Muscle layer of duodenum (tissue), 2 donors: ENCODE results near the gene FRYL.

ENCODE experiments used
- H3K27ac ChIP-seq: one replicate; pipeline ENCODE4 v1.7.0; 2013; ENCODE audit warnings: mild to moderate bottlenecking, low read length
- H3K27me3 ChIP-seq: one replicate; pipeline ENCODE4 v1.7.0; 2013; ENCODE audit warnings: low read depth, mild to moderate bottlenecking, control low read depth, low read length
- H3K36me3 ChIP-seq, 2 donors: one replicate each; pipeline ENCODE4 v1.7.0; 2013; ENCODE audit warnings: low read length in 2 of 2, control low read depth in 1 of 2, mild to moderate bottlenecking in 1 of 2; ENCODE audit not compliant: insufficient read depth in 2 of 2, control insufficient read depth in 1 of 2
- H3K4me1 ChIP-seq, 2 donors: one replicate each; pipeline ENCODE4 v1.7.0; 2013; ENCODE audit warnings: low read length in 2 of 2, mild to moderate bottlenecking in 2 of 2, control low read depth in 1 of 2, moderate library complexity in 1 of 2; ENCODE audit not compliant: insufficient read depth in 2 of 2, control insufficient read depth in 1 of 2
- H3K4me3 ChIP-seq, 2 donors: one replicate each; pipeline ENCODE4 v1.7.0; 2013; ENCODE audit warnings: low read length in 2 of 2, low read depth in 1 of 2, mild to moderate bottlenecking in 1 of 2
- H3K9me3 ChIP-seq, 2 donors: one replicate each; pipeline ENCODE4 v1.7.0; 2013; ENCODE audit warnings: low read length in 2 of 2, control low read depth in 1 of 2, mild to moderate bottlenecking in 1 of 2; ENCODE audit not compliant: control insufficient read depth in 1 of 2
- donor health status: healthy.

Gene FRYL

DNA sequence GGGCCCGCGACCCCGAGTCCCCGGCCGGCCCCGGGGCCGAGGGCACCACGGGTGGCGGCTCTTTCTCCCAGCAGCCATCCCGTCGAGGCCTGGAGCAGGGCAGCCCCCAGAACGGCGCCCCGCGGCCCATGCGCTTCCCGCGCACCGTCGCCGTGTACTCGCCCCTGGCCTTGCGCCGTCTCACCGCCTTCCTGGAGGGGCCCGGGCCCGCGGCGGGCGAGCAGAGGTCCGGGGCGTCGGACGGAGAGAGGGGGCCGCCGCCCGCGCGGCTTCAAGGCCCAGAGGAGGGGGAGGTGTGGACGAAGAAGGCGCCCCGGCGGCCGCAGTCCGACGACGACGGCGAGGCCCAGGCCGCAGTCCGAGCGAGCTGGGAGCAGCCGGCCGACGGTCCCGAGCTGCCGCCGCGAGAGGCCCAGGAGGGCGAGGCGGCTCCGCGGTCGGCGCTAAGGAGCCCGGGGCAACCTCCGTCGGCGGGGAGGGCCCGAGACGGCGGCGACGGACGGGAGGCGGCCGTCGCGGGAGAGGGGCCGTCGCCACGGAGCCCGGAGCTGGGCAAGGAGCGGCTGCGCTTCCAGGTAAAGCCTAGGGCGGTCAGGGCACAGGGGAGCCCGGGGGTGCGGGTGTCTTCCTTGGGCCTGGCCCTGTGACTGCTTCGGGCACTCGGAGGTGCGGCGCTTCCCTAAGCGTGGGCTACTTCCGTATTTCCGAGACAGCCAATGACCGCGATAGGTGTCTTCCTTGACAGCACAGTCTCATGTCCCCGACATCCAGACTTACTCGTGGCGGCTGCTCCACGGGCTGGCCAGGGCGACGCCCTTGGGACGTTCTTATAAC lies 289.2 kb downstream of the FRYL start:
- Histone ChIP-seq H3K36me3 (no peaks in the 10 kb centered on the region), H3K4me1 (peaks cover 0 to 7% of the 10 kb centered on the region in 2 donors), H3K9me3 (no peaks in the 10 kb centered on the region), H3K4me3 (peak overlapping the region in 1 of 2 donors; percentile 66), H3K27me3 (peaks cover 44% of the 10 kb centered on the region), H3K27ac (no peak overlapping the region)

DNA sequence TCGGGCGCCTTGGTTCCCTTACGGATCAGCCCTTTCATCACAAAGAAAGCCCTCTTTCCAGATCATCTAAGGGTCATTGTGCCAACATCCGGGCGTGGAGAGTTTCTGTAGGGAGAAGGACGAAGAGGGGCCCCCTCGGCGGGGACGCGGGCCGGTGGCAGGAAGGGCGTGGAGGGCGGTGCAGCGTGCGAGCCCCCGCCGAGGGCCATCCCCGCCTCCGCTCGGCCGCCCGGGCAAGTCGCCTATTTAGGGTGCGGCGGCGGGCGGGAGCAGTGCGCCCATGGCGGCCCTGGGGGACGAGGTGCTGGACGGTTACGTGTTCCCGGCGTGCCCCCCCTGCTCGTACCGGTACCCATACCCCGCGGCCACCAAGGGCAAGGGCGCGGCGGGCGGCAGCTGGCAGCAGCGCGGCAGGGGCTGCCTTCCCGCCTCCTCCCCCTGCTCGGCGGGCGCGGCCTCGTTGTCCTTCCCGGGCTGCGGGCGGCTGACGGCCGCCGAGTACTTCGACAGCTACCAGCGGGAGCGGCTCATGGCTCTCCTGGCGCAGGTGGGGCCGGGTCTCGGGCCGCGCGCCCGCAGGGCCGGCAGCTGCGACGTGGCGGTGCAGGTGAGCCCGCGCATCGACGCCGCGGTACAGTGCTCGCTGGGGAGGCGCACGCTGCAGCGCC lies 289.9 kb downstream of the FRYL start, which contains the start of gene ZAR1:
TSS of gene ZAR1 (plus strand) at position 241 of the 668 bp plus-strand sequence. CDS start at position 281, 40 bp downstream.
- Histone ChIP-seq H3K9me3 (no peaks in the 10 kb centered on the region), H3K36me3 (no peaks in the 10 kb centered on the region), H3K4me1 (peaks cover 0 to 7% of the 10 kb centered on the region in 2 donors), H3K4me3 (peak within 1 kb of the TSS in 1 of 2 donors; percentile 66), H3K27ac (no peak within 1 kb of the TSS), H3K27me3 (peaks cover 49% of the 10 kb centered on the region)

DNA sequence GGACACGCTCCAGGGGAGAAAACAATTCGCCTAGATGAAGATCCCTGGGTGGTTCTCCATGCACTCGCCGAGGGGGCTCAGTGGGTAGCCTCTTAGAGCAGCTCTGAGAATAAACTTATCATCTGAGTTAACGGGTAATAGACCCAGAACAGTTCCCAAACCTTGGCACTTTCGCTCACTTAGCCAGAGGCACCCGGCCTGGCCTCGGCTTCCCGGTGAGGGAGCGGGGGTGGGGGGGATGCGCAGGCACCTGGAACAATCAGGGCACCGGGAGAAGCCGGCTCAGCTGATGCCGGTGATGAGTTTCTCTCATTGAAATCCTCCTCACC lies 290.4 kb downstream of the FRYL start:
- H3K4me1 ChIP-seq, result peaks cover 0 to 7% of the 10 kb centered on the region in 2 donors
- no peaks in the 10 kb centered on the region for H3K36me3 ChIP-seq
- H3K9me3 ChIP-seq, result no peaks in the 10 kb centered on the region
- H3K27me3 ChIP-seq, result peaks cover 54% of the 10 kb centered on the region
- H3K4me3 ChIP-seq, result peak overlapping the region in 1 of 2 donors; percentile 66
- H3K27ac ChIP-seq, result no peak overlapping the region

DNA sequence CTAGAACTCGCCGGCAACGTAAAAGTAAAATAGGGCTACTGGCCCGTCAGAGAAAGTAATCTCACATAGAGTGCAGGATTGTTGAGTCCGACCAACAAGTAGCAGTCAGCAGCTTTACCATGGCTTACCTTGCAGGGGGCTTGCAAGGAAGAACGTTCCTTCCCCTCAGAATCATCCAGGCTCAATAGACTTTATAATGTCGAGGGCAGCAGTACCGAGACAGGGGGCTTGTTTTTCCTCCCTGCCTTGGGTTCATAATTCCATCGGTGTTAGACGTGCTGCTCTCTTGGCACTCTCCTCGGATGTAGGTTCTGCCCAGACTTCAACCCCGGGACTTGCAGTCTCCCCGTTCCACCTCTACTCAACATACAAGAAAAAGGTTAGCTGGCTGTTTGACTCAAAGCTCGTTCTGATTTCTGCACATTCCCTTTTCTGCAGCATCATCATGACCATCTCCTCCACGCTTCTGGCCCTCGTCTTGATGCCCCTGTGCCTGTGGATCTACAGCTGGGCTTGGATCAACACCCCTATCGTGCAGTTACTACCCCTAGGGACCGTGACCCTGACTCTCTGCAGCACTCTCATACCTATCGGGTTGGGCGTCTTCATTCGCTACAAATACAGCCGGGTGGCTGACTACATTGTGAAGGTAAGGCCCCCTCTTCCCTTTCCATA lies 295.4 kb downstream of the FRYL start:
- H3K9me3 ChIP-seq, result no peaks in the 10 kb centered on the region
- H3K4me3 ChIP-seq, result no peak overlapping the region
- peaks cover 65% of the 10 kb centered on the region for H3K27me3 ChIP-seq

DNA sequence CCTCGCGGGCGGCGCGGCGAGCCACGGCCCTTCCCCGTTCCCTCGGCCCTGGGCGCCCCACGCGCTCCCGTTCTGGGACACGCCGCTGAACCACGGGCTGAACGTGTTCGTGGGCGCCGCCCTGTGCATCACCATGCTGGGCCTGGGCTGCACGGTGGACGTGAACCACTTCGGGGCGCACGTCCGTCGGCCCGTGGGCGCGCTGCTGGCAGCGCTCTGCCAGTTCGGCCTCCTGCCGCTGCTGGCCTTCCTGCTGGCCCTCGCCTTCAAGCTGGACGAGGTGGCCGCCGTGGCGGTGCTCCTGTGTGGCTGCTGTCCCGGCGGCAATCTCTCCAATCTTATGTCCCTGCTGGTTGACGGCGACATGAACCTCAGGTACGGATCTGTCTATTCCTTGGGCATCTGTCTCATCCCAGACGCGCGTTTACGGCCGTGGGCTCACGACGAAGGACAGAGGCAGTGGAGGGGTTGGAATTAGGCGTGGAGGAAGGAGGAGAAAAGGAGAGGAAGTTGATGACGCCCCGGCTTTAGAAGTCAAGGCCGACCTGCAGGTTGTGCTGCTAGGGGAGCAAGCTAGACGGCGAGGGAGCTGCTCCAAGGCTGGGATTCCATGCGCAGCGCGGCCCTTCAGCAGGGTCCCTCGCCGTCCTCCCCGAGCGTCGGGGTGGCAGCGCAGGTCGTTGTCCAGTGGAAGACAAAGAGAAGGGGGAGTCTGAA lies 296.1 kb downstream of the FRYL start:
- Histone ChIP-seq H3K27ac (no peak overlapping the region), H3K27me3 (peaks cover 58% of the 10 kb centered on the region), H3K36me3 (no peaks in the 10 kb centered on the region), H3K4me3 (peak overlapping the region in 1 of 2 donors; percentile 41), H3K9me3 (no peaks in the 10 kb centered on the region), H3K4me1 (no peaks in the 10 kb centered on the region)

More for the DNA sequence above, 295.4 kb downstream of the FRYL start:
- Histone ChIP-seq H3K4me1 (peaks cover 0 to 1% of the 10 kb centered on the region in 2 donors), H3K36me3 (no peaks in the 10 kb centered on the region), H3K27ac (no peak overlapping the region)

DNA sequence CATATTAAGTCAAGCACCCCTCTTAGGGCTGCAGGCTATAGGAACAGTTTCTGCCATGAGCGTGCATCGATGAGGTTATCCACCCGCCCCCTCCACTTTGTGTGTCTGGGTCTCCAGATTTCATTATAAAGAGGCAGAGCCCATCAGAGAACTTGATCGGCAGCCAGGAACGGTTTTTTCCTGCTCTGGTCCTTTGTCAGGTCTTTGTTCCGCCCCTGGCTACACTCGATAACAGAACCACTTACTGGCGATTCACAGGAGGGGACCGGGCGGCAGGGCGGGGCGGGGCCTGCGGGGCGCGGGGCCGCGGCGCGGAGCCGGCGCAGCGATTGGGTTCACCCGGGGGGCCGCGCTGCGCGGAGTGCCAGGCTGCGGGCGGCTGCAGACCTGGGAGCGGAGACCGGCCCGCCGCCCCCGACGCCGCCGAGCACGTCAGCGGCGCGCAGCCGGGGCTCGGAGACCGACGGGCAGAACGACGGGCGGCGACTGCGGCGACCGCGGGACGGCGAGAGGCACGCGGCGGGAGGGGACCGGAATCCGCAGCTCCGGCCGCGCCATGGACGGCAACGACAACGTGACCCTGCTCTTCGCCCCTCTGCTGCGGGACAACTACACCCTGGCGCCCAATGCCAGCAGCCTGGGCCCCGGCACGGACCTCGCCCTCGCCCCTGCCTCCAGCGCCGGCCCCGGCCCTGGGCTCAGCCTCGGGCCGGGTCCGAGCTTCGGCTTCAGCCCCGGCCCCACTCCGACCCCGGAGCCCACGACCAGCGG lies 296.9 kb downstream of the FRYL start, which contains the start of gene SLC10A4:
TSS of gene SLC10A4 (plus strand) at position 338 of the 771 bp plus-strand sequence. CDS start at position 557, 219 bp downstream.
- Histone ChIP-seq H3K27me3 (peaks cover 52% of the 10 kb centered on the region), H3K9me3 (no peaks in the 10 kb centered on the region), H3K27ac (no peak within 1 kb of the TSS), H3K36me3 (no peaks in the 10 kb centered on the region), H3K4me3 (peak within 1 kb of the TSS in 1 of 2 donors; percentile 41), H3K4me1 (no peaks in the 10 kb centered on the region)

DNA sequence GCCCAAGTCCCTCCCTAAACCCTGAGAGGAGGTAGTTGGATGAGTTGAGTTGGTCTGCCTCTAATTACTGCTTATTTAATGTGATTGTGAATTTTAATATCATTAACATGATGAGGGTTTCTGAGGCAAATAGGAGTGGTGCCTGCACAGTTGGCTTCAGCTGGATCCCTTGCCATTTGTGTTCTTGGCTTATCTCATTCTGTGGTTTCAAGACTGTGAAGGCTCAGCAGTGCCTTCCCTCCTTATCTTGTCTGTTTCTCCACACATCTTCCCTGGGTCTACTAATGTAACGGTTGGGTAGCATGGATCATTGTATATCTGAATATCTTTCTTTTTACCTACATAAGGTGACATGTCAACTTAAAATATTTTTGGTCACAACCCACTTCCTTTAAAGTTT lies 298.5 kb downstream of the FRYL start:
- H3K27me3 ChIP-seq, result peaks cover 38% of the 10 kb centered on the region
- no peaks in the 10 kb centered on the region for H3K36me3 ChIP-seq
- no peaks in the 10 kb centered on the region for H3K9me3 ChIP-seq
- no peak overlapping the region for H3K4me3 ChIP-seq
- no peaks in the 10 kb centered on the region for H3K4me1 ChIP-seq
- no peak overlapping the region for H3K27ac ChIP-seq

DNA sequence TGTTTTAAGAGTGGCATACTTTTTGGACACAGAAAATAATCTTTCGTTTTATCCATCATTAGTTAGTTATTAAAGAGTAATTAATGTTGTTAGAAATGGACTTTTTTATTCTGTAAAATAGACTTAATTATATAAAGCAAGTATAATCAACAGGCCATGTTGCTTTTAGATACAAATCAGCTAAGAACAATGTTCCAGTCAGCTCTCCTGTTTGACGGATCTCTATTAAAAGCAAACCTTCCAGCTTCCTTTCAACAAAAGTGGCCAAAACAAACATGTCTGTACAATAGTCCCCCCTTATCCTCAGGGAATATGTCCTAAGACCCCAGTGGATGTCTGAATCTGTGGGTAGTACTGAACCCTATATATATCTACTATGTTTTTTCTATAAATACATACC lies 301.8 kb downstream of the FRYL start:
- Histone ChIP-seq H3K36me3 (no peaks in the 10 kb centered on the region), H3K4me3 (no peak overlapping the region), H3K4me1 (no peaks in the 10 kb centered on the region), H3K9me3 (no peaks in the 10 kb centered on the region), H3K27ac (no peak overlapping the region), H3K27me3 (peaks cover 16% of the 10 kb centered on the region)

DNA sequence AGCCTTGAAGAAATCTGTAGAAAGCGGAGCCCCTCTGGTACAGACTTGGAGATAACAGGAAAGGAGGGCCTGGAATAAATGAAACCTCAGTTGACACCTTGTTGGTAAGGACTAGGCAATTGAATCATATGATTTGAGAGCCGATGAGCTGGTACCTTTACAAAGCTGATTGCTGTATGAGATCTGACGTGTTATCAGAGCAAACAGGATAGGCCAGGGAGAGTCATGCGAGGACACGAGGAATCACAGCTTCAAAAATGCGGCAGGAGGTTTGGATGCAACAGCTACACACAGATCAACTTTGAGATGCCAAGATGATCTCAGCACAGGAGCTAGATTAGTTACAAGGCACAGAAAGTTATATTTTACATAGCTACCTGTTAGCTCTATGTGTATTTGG lies 304.3 kb downstream of the FRYL start:
- H3K27me3 ChIP-seq, result no peaks in the 10 kb centered on the region
- no peak overlapping the region for H3K4me3 ChIP-seq
- H3K4me1 ChIP-seq, result no peaks in the 10 kb centered on the region
- H3K27ac ChIP-seq, result no peak overlapping the region
- no peaks in the 10 kb centered on the region for H3K9me3 ChIP-seq
- H3K36me3 ChIP-seq, result no peaks in the 10 kb centered on the region

DNA sequence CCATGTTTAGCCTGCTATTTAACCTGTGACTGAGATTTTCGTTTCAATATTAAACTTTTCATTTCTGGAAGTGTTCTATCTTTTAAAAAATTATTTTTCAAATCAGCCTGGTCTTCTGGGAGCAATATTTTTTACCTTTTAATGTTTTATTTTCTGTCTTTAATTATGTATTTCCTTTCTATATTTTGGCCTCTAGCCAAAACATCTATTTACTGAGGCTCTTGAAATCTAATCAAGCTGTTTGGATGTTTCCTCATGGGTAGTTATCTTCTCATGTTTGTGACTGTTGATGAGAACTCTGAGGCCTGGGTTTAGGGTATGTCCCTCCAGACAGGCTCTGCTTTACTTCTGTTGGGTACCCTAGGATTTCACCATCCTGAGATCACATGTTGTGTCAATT lies 307.3 kb downstream of the FRYL start:
- no peaks in the 10 kb centered on the region for H3K27me3 ChIP-seq
- H3K9me3 ChIP-seq, result no peaks in the 10 kb centered on the region
- H3K36me3 ChIP-seq, result no peaks in the 10 kb centered on the region
- H3K27ac ChIP-seq, result no peak overlapping the region
- no peak overlapping the region for H3K4me3 ChIP-seq
- H3K4me1 ChIP-seq, result no peaks in the 10 kb centered on the region
